Caco-2 (cell line): ENCODE results near the gene CIT. TPM values are rescaled to one million over a fixed set of nuclear protein-coding genes. Genes with fewer than 3 reads are reported as not detected.
A peak's percentile ranks its signal among the peaks of the same experiment; 100 is the strongest.

ENCODE experiments used
- BruUV-seq: library from RNA; stranded (reverse); fragments of 400-500 nt; replicated peaks from 2 replicates; lab custom pipeline; 2021; lab: Mats Ljungman, UMichigan
- CTCF ChIA-PET: fragments of 300-600 bp; sonication (Branson Sonifier 250); formaldehyde crosslinking; loops from one replicate; lab custom pipeline; 2022; ENCODE audit warnings: antibody characterized with exemption; lab: Charles Lee
- POLR2A ChIA-PET: fragments of 300-600 bp; sonication (Branson Sonifier 250); formaldehyde crosslinking; loops from one replicate; lab custom pipeline; 2022; ENCODE audit warnings: antibody characterized with exemption; lab: Charles Lee
- DNase-seq, 2 experiments: peaks; one replicate each; pipeline versions ENCODE4 v3.0.0 to v3.0.0-alpha.2; 2020 to 2022
- H3K27me3 ChIP-seq: replicated peaks from 2 replicates; pipeline ENCODE4 v1.6.0; 2011; ENCODE audit warnings: low read length; ENCODE audit not compliant: control insufficient read depth, insufficient read depth
- H3K36me3 ChIP-seq: 2 replicates; pipeline ENCODE4 v1.5.1; 2011; ENCODE audit warnings: low read length; ENCODE audit not compliant: control insufficient read depth, insufficient read depth
- H3K4me1 ChIP-seq: fragments of 250-450 bp; sonication (Bioruptor Pico); 2 replicates; pipeline ENCODE4 v1.5.1; 2020; ENCODE audit warnings: mild to moderate bottlenecking
- H3K4me3 ChIP-seq: 2 replicates; pipeline ENCODE4 v1.5.1; 2011; ENCODE audit warnings: low read depth, mild to moderate bottlenecking, control low read depth, low read length
- H3K9me3 ChIP-seq: fragments of 250-450 bp; sonication (Bioruptor Pico); 2 replicates; pipeline ENCODE4 v1.5.1; 2020; ENCODE audit warnings: mild to moderate bottlenecking, moderate library complexity
- H3K27ac Mint-ChIP-seq: one replicate; pipeline ENCODE4 v1.8.0; 2022; ENCODE audit warnings: mixed read lengths; ENCODE audit not compliant: unreplicated experiment
- H3K27me3 Mint-ChIP-seq: one replicate; pipeline ENCODE4 v1.8.0; 2022; ENCODE audit warnings: mixed read lengths; ENCODE audit not compliant: insufficient read depth, unreplicated experiment
- H3K36me3 Mint-ChIP-seq: one replicate; pipeline ENCODE4 v1.8.0; 2022; ENCODE audit warnings: mild to moderate bottlenecking, mixed read lengths; ENCODE audit not compliant: insufficient read depth, unreplicated experiment
- H3K4me1 Mint-ChIP-seq: one replicate; pipeline ENCODE4 v1.8.0; 2022; ENCODE audit warnings: low read depth, mixed read lengths; ENCODE audit not compliant: unreplicated experiment
- H3K4me3 Mint-ChIP-seq: one replicate; pipeline ENCODE4 v1.8.0; 2022; ENCODE audit warnings: mild to moderate bottlenecking, moderate library complexity, mixed read lengths; ENCODE audit not compliant: unreplicated experiment
- H3K9me3 Mint-ChIP-seq: one replicate; pipeline ENCODE4 v1.8.0; 2022; ENCODE audit warnings: mixed read lengths; ENCODE audit not compliant: unreplicated experiment
- CTCF ChIP-seq, 2 experiments: fragments of 200-600 bp in 1 of 2; IDR thresholded peaks; 1 replicate in 1 of 2; 2 replicates in 1 of 2; pipeline versions ENCODE4 v1.5.1 to v1.8.0; 2011 to 2022; ENCODE audit warnings: antibody characterized with exemption in 1 of 2, control low read depth in 1 of 2, inconsistent platforms in 1 of 2, low read depth in 1 of 2, low read length in 1 of 2, mild to moderate bottlenecking in 1 of 2, moderate library complexity in 1 of 2; ENCODE audit not compliant: insufficient read depth in 1 of 2, severe bottlenecking in 1 of 2, unreplicated experiment in 1 of 2
- intact Hi-C: fragments of 100-400 bp; cut with micrococcal nuclease; formaldehyde crosslinking; loops from one replicate; pipeline ENCODE4 v1.10.0; 2022; ENCODE audit not compliant: unreplicated experiment
- total RNA-seq: library from RNA; stranded (reverse); gene quantifications from 2 replicates; pipeline ENCODE4 v1.2.3, GENCODE V29; 2022

CIT gene
- total RNA-seq, 1 experiment from 2014 or later = 55.9 TPM

GRCh38 chr12:119678459-119678858, 198.7 kb downstream of the CIT start:
- Histone ChIP-seq H3K36me3 (peaks cover 4% of the 10 kb centered on the region), H3K27me3 (no peaks in the 10 kb centered on the region), H3K9me3 (no peaks in the 10 kb centered on the region), H3K4me3 (no peak overlapping the region), H3K4me1 (peaks cover 4% of the 10 kb centered on the region)
- no peak for DNase-seq
- Mint-ChIP-seq H3K4me1 (no peaks in the 10 kb centered on the region), H3K9me3 (no peaks in the 10 kb centered on the region), H3K27me3 (no peaks in the 10 kb centered on the region), H3K4me3 (no peak overlapping the region), H3K27ac (no peak overlapping the region), H3K36me3 (peaks cover 71% of the 10 kb centered on the region)
- CTCF ChIA-PET = no interaction called here
- no peak for TF ChIP-seq CTCF (IDR thresholded peaks at IDR 0.05; ENCODE audit: insufficient read depth in 1 of 2, low read depth in 1 of 2, low read length in 1 of 2, severe bottlenecking in 1 of 2, unreplicated experiment in 1 of 2)
- POLR2A ChIA-PET = no interaction called here
- intact Hi-C loops = no loop called here
- no TSS peak for BruUV-seq

- BruUV-seq = no TSS peak
- no peaks in the 10 kb centered on the region for H3K9me3 ChIP-seq
- H3K4me3 ChIP-seq = no peak overlapping the region
- ChIA-PET POLR2A (interaction anchor here (1.1 kb wide), 1 partner anchor 8 kb away, joined by 3 read pairs; no protein-coding TSS in a partner anchor), CTCF (interaction anchor here (1.0 kb wide), 1 partner anchor 9 kb away, joined by 3 read pairs; the partner anchor contains the start of gene PRKAB1)
- H3K27me3 ChIP-seq = no peaks in the 10 kb centered on the region
- H3K27ac Mint-ChIP-seq = no peak overlapping the region
- no peak for DNase-seq
- H3K4me1 ChIP-seq = no peaks in the 10 kb centered on the region
- H3K9me3 Mint-ChIP-seq = no peaks in the 10 kb centered on the region
- H3K36me3 Mint-ChIP-seq = peaks cover 81% of the 10 kb centered on the region
- peaks cover 5% of the 10 kb centered on the region for H3K36me3 ChIP-seq
- H3K4me1 Mint-ChIP-seq = no peaks in the 10 kb centered on the region
- H3K4me3 Mint-ChIP-seq = no peak overlapping the region
- peak in 1 of 2 experiments; percentile 13 for TF ChIP-seq CTCF (IDR thresholded peaks at IDR 0.05; ENCODE audit: insufficient read depth in 1 of 2, low read depth in 1 of 2, low read length in 1 of 2, severe bottlenecking in 1 of 2, unreplicated experiment in 1 of 2)
- H3K27me3 Mint-ChIP-seq = no peaks in the 10 kb centered on the region
- intact Hi-C loops = no loop called here
Measured at GRCh38 chr12:119676573-119676972, 200.5 kb downstream of the CIT start.

- DNase-seq = no peak
- Mint-ChIP-seq H3K27me3 (no peaks in the 10 kb centered on the region), H3K4me1 (no peaks in the 10 kb centered on the region), H3K36me3 (peaks cover 79% of the 10 kb centered on the region), H3K27ac (no peak overlapping the region), H3K4me3 (no peak overlapping the region), H3K9me3 (no peaks in the 10 kb centered on the region)
- Histone ChIP-seq H3K36me3 (peaks cover 5% of the 10 kb centered on the region), H3K4me1 (0 out of 2 replicates have a peak, but pooled peaks cover under 1% of the 10 kb centered on the region), H3K9me3 (no peaks in the 10 kb centered on the region), H3K27me3 (no peaks in the 10 kb centered on the region), H3K4me3 (no peak overlapping the region)
- ChIA-PET CTCF (interaction anchor here (1.0 kb wide), 1 partner anchor 9 kb away, joined by 3 read pairs; the partner anchor contains the start of gene PRKAB1), POLR2A (no interaction called here)
- intact Hi-C loops = no loop called here
- TF ChIP-seq CTCF (IDR thresholded peaks at IDR 0.05; ENCODE audit: insufficient read depth in 1 of 2, low read depth in 1 of 2, low read length in 1 of 2, severe bottlenecking in 1 of 2, unreplicated experiment in 1 of 2) = no peak
- no TSS peak for BruUV-seq
Measured at GRCh38 chr12:119676022-119676421, 201.1 kb downstream of the CIT start.
